WTC11 (cell line): ENCODE results near the gene BRINP1. TPM values are rescaled to one million over a fixed set of nuclear protein-coding genes. Genes with fewer than 3 reads are reported as not detected.

Experiments used
- ATAC-seq: fragments of 200-7000 bp; cut with Tn5 transposase; 2 replicates; pipeline ENCODE4 v1.10.0; 2021; ENCODE audit warnings: mild to moderate bottlenecking, moderate library complexity
- CTCF ChIA-PET: fragments of 300-600 bp; sonication (Branson Sonifier 250); formaldehyde crosslinking; loops from one replicate; lab custom pipeline; 2021; ENCODE audit warnings: antibody characterized with exemption; lab: Charles Lee
- POLR2A ChIA-PET: fragments of 350-600 bp; sonication (Branson Sonifier 250); formaldehyde crosslinking; loops from one replicate; lab custom pipeline; 2021; ENCODE audit warnings: antibody characterized with exemption; lab: Charles Lee
- DNase-seq: peaks from one replicate; pipeline ENCODE4 v3.0.0; 2021; ENCODE audit warnings: low spot score
- H3K27ac Mint-ChIP-seq: 2 replicates; pipeline ENCODE4 v1.8.0; 2021; ENCODE audit warnings: mixed read lengths
- H3K27me3 Mint-ChIP-seq: 2 replicates; pipeline ENCODE4 v1.8.0; 2021; ENCODE audit warnings: low read depth, mild to moderate bottlenecking, moderate library complexity, mixed read lengths
- H3K36me3 Mint-ChIP-seq: 2 replicates; pipeline ENCODE4 v1.8.0; 2021; ENCODE audit warnings: mixed read lengths
- H3K4me1 Mint-ChIP-seq: 2 replicates; pipeline ENCODE4 v1.8.0; 2022; ENCODE audit warnings: mixed read lengths
- H3K4me3 Mint-ChIP-seq: 2 replicates; pipeline ENCODE4 v1.8.0; 2021; ENCODE audit warnings: mild to moderate bottlenecking, moderate library complexity, mixed read lengths
- H3K9me3 Mint-ChIP-seq: 2 replicates; pipeline ENCODE4 v1.8.0; 2021; ENCODE audit warnings: mixed read lengths
- ATF2 ChIP-seq: sonication (generic); formaldehyde crosslinking; IDR thresholded peaks from 2 replicates; pipeline ENCODE4 v1.8.1; 2022; ENCODE audit warnings: low read depth, missing genetic modification reagents, borderline replicate concordance
- CDX4 ChIP-seq: fragments of 250-450 bp; sonication (Bioruptor Pico); IDR thresholded peaks from 2 replicates; pipeline ENCODE4 v1.9.0; 2021; ENCODE audit warnings: moderate library complexity, mild to moderate bottlenecking, inconsistent platforms, borderline replicate concordance
- ETV6 ChIP-seq: sonication (generic); formaldehyde crosslinking; IDR thresholded peaks from 2 replicates; pipeline ENCODE4 v1.8.1; 2022; ENCODE audit warnings: mild to moderate bottlenecking, missing genetic modification reagents
- FOXK1 ChIP-seq: sonication (generic); formaldehyde crosslinking; IDR thresholded peaks from 2 replicates; pipeline ENCODE4 v1.8.0; 2022; ENCODE audit warnings: mild to moderate bottlenecking, moderate library complexity, missing genetic modification reagents
- HMGXB4 ChIP-seq: sonication (generic); formaldehyde crosslinking; IDR thresholded peaks from 2 replicates; pipeline ENCODE4 v1.8.1; 2023; ENCODE audit warnings: mild to moderate bottlenecking, moderate library complexity, missing genetic modification reagents
- IRF1 ChIP-seq: sonication (generic); formaldehyde crosslinking; IDR thresholded peaks from 2 replicates; pipeline ENCODE4 v1.8.0; 2023; ENCODE audit warnings: missing genetic modification reagents
- JUN ChIP-seq: sonication (generic); formaldehyde crosslinking; IDR thresholded peaks from 2 replicates; pipeline ENCODE4 v1.8.0; 2023; ENCODE audit warnings: mild to moderate bottlenecking, missing genetic modification reagents
- SMAD3 ChIP-seq: sonication (generic); formaldehyde crosslinking; IDR thresholded peaks from 2 replicates; pipeline ENCODE4 v1.8.0; 2022; ENCODE audit warnings: missing genetic modification reagents, mild to moderate bottlenecking, borderline replicate concordance
- SMAD4 ChIP-seq: sonication (generic); formaldehyde crosslinking; IDR thresholded peaks from 2 replicates; pipeline ENCODE4 v1.8.0; 2022; ENCODE audit warnings: mild to moderate bottlenecking, missing genetic modification reagents
- TEAD4 ChIP-seq: sonication (generic); formaldehyde crosslinking; IDR thresholded peaks from 2 replicates; pipeline ENCODE4 v1.8.0; 2022; ENCODE audit warnings: mild to moderate bottlenecking, missing genetic modification reagents
- ZNF671 ChIP-seq: fragments of 250-450 bp; sonication (Bioruptor Pico); IDR thresholded peaks from 2 replicates; pipeline ENCODE4 v1.8.0; 2021; ENCODE audit warnings: mild to moderate bottlenecking
- total RNA-seq: library from RNA; stranded (reverse); gene quantifications from 3 replicates; pipeline ENCODE4 v1.2.3, GENCODE V29; 2021
- TF ChIP-seq, protein P1 (sequence below): sonication (generic); formaldehyde crosslinking; conservative IDR thresholded peaks from 2 replicates; pipeline ENCODE4 v1.8.1; 2022; ENCODE audit warnings: mild to moderate bottlenecking, missing genetic modification reagents
- TF ChIP-seq, protein P2 (sequence below): sonication (generic); formaldehyde crosslinking; IDR thresholded peaks from 2 replicates; pipeline ENCODE4 v1.8.1; 2023; ENCODE audit warnings: mild to moderate bottlenecking, missing genetic modification reagents
- TF ChIP-seq, protein P3 (sequence below): sonication (generic); formaldehyde crosslinking; IDR thresholded peaks from 2 replicates; pipeline ENCODE4 v1.8.1; 2023; ENCODE audit warnings: mild to moderate bottlenecking, missing genetic modification reagents
- TF ChIP-seq, protein P4 (sequence below): sonication (generic); formaldehyde crosslinking; IDR thresholded peaks from 2 replicates; pipeline ENCODE4 v1.8.1; 2022; ENCODE audit warnings: low read depth, mild to moderate bottlenecking, moderate library complexity, missing genetic modification reagents, borderline replicate concordance
- TF ChIP-seq, protein P5 (sequence below): sonication (generic); formaldehyde crosslinking; IDR thresholded peaks from 2 replicates; pipeline ENCODE4 v1.8.1; 2023; ENCODE audit warnings: mild to moderate bottlenecking, missing genetic modification reagents, moderate library complexity

Gene BRINP1
- total RNA-seq, 1 experiment from 2014 or later, result 19.5 TPM

DNA sequence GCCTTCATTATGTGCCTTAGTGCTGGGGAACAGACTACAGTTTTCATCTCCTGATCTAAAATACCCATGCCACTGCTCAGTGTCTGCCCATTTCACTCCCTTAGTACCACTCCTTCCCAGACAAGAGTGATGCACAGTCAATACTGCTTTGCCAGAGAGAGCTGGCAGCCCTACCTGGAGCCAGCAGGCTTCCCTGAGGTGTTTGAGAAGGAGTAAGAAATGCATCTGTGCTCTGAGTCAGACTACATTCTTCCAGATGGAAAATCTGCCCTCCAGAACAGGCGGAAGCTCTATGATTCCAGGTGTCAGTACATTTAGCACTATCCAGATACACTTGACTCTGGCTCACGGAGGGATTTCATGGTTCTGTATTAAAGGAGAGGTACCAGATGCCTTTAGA is 209.8 kb downstream of the BRINP1 start:
- H3K27me3 Mint-ChIP-seq, result peaks cover 3% of the 10 kb centered on the region; the same call in 1 of the 2 replicates
- POLR2A ChIA-PET, result no interaction called here
- H3K9me3 Mint-ChIP-seq, result no peaks in the 10 kb centered on the region
- H3K4me3 Mint-ChIP-seq, result no peak overlapping the region
- H3K4me1 Mint-ChIP-seq, result peaks cover 8% of the 10 kb centered on the region
- H3K36me3 Mint-ChIP-seq, result no peaks in the 10 kb centered on the region
- ATAC-seq, result no peak
- CTCF ChIA-PET, result no interaction called here
- no peak for TF ChIP-seq CDX4 (CRISPR knock-in tag)
- TF ChIP-seq ETV6 (CRISPR knock-in tag), result no peak
- no peak overlapping the region for H3K27ac Mint-ChIP-seq
- no peak for DNase-seq

DNA sequence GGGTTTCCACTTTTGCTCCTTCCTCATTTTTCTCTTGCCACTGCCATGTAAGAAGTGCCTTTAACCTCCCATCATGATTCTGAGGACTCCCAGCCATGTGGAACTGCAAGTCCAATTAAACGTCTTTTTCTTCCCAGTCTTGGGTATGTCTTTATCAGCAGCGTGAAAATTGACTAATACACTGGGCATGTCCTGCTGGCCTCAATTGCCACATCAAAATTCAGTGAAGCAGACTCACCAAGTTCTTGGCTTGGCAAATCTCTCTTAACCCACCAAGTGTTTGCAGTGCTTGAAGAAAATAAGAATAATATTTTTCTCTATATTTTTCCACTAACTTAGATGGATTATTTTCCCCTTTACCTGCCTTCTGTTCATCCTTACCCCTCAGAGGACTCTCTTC is 212.0 kb downstream of the BRINP1 start:
- Mint-ChIP-seq H3K27ac (no peak overlapping the region), H3K27me3 (peaks cover 3% of the 10 kb centered on the region; the same call in 1 of the 2 replicates), H3K9me3 (no peaks in the 10 kb centered on the region), H3K4me3 (no peak overlapping the region), H3K36me3 (no peaks in the 10 kb centered on the region), H3K4me1 (peaks cover 18% of the 10 kb centered on the region)
- ATAC-seq (no peak), DNase-seq (no peak)
- TF ChIP-seq ATF2 (CRISPR knock-in tag), result no peak
- TF ChIP-seq ZNF671 (CRISPR knock-in tag), result no peak
- ChIA-PET CTCF (interaction anchor here (0.6 to 0.9 kb wide), 4 partner anchors 127 to 1745 kb away, joined by 3 to 5 read pairs (median 4); no protein-coding TSS in a partner anchor), POLR2A (interaction anchor here (0.6 to 0.7 kb wide), 3 partner anchors 59 to 76 kb away, joined by 5 to 9 read pairs (median 8); no protein-coding TSS in a partner anchor)

GRCh38 chr9:119156354-119156753 is 212.9 kb downstream of the BRINP1 start:
- H3K4me3 Mint-ChIP-seq, result no peak overlapping the region
- no peak for DNase-seq
- no peak overlapping the region for H3K27ac Mint-ChIP-seq
- H3K4me1 Mint-ChIP-seq, result peaks cover 18% of the 10 kb centered on the region
- H3K36me3 Mint-ChIP-seq, result no peaks in the 10 kb centered on the region
- ATAC-seq, result no peak
- no peaks in the 10 kb centered on the region for H3K9me3 Mint-ChIP-seq
- CTCF ChIA-PET, result no interaction called here
- POLR2A ChIA-PET, result no interaction called here
- H3K27me3 Mint-ChIP-seq, result peaks cover 5% of the 10 kb centered on the region
- TF ChIP-seq TEAD4 (CRISPR knock-in tag) (no peak), SMAD3 (CRISPR knock-in tag) (no peak), SMAD4 (CRISPR knock-in tag) (no peak), FOXK1 (CRISPR knock-in tag) (no peak), HMGXB4 (CRISPR knock-in tag) (no peak), JUN (CRISPR knock-in tag) (no peak), IRF1 (CRISPR knock-in tag) (no peak)
- TF ChIP-seq, protein P1, sequence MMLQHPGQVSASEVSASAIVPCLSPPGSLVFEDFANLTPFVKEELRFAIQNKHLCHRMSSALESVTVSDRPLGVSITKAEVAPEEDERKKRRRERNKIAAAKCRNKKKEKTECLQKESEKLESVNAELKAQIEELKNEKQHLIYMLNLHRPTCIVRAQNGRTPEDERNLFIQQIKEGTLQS (CRISPR knock-in tag), result no peak
- TF ChIP-seq, protein P2, sequence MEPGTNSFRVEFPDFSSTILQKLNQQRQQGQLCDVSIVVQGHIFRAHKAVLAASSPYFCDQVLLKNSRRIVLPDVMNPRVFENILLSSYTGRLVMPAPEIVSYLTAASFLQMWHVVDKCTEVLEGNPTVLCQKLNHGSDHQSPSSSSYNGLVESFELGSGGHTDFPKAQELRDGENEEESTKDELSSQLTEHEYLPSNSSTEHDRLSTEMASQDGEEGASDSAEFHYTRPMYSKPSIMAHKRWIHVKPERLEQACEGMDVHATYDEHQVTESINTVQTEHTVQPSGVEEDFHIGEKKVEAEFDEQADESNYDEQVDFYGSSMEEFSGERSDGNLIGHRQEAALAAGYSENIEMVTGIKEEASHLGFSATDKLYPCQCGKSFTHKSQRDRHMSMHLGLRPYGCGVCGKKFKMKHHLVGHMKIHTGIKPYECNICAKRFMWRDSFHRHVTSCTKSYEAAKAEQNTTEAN, result no peak
- TF ChIP-seq, protein P3, sequence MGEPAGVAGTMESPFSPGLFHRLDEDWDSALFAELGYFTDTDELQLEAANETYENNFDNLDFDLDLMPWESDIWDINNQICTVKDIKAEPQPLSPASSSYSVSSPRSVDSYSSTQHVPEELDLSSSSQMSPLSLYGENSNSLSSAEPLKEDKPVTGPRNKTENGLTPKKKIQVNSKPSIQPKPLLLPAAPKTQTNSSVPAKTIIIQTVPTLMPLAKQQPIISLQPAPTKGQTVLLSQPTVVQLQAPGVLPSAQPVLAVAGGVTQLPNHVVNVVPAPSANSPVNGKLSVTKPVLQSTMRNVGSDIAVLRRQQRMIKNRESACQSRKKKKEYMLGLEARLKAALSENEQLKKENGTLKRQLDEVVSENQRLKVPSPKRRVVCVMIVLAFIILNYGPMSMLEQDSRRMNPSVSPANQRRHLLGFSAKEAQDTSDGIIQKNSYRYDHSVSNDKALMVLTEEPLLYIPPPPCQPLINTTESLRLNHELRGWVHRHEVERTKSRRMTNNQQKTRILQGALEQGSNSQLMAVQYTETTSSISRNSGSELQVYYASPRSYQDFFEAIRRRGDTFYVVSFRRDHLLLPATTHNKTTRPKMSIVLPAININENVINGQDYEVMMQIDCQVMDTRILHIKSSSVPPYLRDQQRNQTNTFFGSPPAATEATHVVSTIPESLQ, result no peak
- TF ChIP-seq, protein P4, sequence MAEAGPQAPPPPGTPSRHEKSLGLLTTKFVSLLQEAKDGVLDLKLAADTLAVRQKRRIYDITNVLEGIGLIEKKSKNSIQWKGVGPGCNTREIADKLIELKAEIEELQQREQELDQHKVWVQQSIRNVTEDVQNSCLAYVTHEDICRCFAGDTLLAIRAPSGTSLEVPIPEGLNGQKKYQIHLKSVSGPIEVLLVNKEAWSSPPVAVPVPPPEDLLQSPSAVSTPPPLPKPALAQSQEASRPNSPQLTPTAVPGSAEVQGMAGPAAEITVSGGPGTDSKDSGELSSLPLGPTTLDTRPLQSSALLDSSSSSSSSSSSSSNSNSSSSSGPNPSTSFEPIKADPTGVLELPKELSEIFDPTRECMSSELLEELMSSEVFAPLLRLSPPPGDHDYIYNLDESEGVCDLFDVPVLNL (CRISPR knock-in tag), result no peak
- TF ChIP-seq, protein P5, sequence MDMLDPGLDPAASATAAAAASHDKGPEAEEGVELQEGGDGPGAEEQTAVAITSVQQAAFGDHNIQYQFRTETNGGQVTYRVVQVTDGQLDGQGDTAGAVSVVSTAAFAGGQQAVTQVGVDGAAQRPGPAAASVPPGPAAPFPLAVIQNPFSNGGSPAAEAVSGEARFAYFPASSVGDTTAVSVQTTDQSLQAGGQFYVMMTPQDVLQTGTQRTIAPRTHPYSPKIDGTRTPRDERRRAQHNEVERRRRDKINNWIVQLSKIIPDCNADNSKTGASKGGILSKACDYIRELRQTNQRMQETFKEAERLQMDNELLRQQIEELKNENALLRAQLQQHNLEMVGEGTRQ, result no peak
- TF ChIP-seq, all 79 proteins: peak for 0
